Osteocyte (in vitro differentiated cells): ENCODE data around the gene EXOC4. TPM values are rescaled to one million over a fixed set of nuclear protein-coding genes. Genes with fewer than 3 reads are reported as not detected.
A peak's percentile ranks its signal among the peaks of the same experiment; 100 is the strongest.

ENCODE experiments used
- DNase-seq: peaks from one replicate; pipeline ENCODE4 v3.0.0; 2021; ENCODE audit warnings: mixed read lengths; ENCODE audit not compliant: unreplicated experiment; ENCODE audit errors: extremely low spot score
- H3K27ac Mint-ChIP-seq: one replicate; pipeline ENCODE4 v1.8.0; 2021; ENCODE audit warnings: mild to moderate bottlenecking, mixed read lengths; ENCODE audit not compliant: unreplicated experiment
- H3K27me3 Mint-ChIP-seq: one replicate; pipeline ENCODE4 v1.8.0; 2021; ENCODE audit warnings: mixed read lengths; ENCODE audit not compliant: unreplicated experiment
- H3K36me3 Mint-ChIP-seq: one replicate; pipeline ENCODE4 v1.8.0; 2021; ENCODE audit warnings: mixed read lengths; ENCODE audit not compliant: unreplicated experiment
- H3K4me1 Mint-ChIP-seq: one replicate; pipeline ENCODE4 v1.8.0; 2021; ENCODE audit warnings: mixed read lengths; ENCODE audit not compliant: unreplicated experiment
- H3K4me3 Mint-ChIP-seq: one replicate; pipeline ENCODE4 v1.8.0; 2021; ENCODE audit warnings: mild to moderate bottlenecking, moderate library complexity, mixed read lengths; ENCODE audit not compliant: unreplicated experiment
- H3K9me3 Mint-ChIP-seq: one replicate; pipeline ENCODE4 v1.8.0; 2021; ENCODE audit warnings: mixed read lengths; ENCODE audit not compliant: unreplicated experiment
- total RNA-seq: library from RNA; stranded (reverse); gene quantifications from 2 replicates; pipeline ENCODE4 v1.2.1, GENCODE V29; 2021
- TF ChIP-seq, protein P1 (sequence below): fragments of 200-600 bp; sonication (generic); IDR thresholded peaks from 2 replicates; pipeline ENCODE4 v1.5.0; 2021; ENCODE audit warnings: antibody characterized with exemption, mild to moderate bottlenecking, moderate library complexity

EXOC4 gene
- total RNA-seq, 1 donor from 2014 or later: 99.9 TPM

DNA sequence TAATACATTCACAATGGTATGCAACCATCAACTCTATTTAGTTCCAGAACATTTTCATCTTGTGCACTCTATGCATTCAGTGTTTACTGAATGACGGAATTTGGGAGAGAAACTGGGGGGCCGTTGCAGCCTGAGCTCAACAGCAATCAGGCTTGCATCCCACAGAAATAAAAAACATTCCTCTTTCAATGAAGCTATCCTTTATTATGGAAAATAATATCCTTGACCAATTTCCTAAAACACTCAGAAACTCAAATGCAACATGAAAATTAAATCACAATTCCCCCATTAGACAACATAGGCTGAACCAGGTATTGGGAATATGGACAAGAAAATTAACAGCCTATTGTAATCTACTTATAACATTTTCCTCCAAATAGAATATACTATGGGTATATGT lies 6.3 kb upstream of the EXOC4 start:
- Mint-ChIP-seq H3K9me3 (peaks cover 16% of the 10 kb centered on the region), H3K27ac (no peak overlapping the region), H3K4me1 (no peaks in the 10 kb centered on the region), H3K4me3 (no peak overlapping the region), H3K27me3 (peaks cover 10% of the 10 kb centered on the region), H3K36me3 (no peaks in the 10 kb centered on the region)
- DNase-seq: no peak
- TF ChIP-seq, protein P1, sequence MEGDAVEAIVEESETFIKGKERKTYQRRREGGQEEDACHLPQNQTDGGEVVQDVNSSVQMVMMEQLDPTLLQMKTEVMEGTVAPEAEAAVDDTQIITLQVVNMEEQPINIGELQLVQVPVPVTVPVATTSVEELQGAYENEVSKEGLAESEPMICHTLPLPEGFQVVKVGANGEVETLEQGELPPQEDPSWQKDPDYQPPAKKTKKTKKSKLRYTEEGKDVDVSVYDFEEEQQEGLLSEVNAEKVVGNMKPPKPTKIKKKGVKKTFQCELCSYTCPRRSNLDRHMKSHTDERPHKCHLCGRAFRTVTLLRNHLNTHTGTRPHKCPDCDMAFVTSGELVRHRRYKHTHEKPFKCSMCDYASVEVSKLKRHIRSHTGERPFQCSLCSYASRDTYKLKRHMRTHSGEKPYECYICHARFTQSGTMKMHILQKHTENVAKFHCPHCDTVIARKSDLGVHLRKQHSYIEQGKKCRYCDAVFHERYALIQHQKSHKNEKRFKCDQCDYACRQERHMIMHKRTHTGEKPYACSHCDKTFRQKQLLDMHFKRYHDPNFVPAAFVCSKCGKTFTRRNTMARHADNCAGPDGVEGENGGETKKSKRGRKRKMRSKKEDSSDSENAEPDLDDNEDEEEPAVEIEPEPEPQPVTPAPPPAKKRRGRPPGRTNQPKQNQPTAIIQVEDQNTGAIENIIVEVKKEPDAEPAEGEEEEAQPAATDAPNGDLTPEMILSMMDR: no peak

DNA sequence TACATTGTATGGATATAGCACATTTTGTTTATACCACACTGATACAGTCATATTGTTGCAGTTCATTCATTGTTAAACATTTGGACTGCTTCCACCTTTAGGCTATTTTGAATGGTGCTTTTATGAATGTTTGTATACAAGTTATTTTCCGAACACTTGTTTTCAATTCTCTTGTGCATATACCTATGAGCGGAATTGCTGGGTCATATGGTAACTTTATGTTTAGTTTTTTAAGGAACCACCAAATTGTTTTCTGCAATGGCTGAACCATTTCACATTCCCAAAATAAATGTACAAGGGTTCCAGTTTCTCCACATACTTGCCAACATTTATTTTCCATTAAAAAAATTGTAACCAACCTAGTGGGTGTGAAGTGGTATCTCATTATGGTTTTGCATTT lies 4.0 kb upstream of the EXOC4 start:
- no peaks in the 10 kb centered on the region for H3K36me3 Mint-ChIP-seq
- no peak overlapping the region for H3K27ac Mint-ChIP-seq
- H3K9me3 Mint-ChIP-seq: peaks cover 16% of the 10 kb centered on the region
- H3K4me1 Mint-ChIP-seq: peaks cover 9% of the 10 kb centered on the region
- no peak for DNase-seq
- TF ChIP-seq, protein P1: no peak
- no peak overlapping the region for H3K4me3 Mint-ChIP-seq
- no peaks in the 10 kb centered on the region for H3K27me3 Mint-ChIP-seq

DNA sequence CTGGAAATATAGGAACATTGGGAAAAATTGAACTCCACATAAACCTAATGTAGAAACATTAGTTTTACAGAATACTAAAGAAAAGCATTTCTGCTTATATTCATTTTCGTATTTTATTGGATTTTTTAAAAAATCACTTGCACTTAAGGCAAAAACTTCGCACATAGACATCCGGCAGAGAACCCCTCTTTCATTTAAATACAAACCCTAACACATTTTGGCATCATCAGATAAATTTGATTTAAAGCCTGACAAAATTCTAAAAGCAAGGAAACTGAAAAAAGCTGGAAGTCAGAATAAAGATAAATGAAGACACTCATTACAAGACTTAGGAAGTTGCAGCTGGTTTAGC lies 396 bp upstream of the EXOC4 start:
- Mint-ChIP-seq H3K4me3 (peak overlapping the region; percentile 93), H3K27ac (no peak overlapping the region), H3K9me3 (peaks cover 16% of the 10 kb centered on the region), H3K27me3 (no peaks in the 10 kb centered on the region), H3K4me1 (peaks cover 25% of the 10 kb centered on the region), H3K36me3 (peaks cover 2% of the 10 kb centered on the region)
- DNase-seq: no peak
- TF ChIP-seq, protein P1: no peak

DNA sequence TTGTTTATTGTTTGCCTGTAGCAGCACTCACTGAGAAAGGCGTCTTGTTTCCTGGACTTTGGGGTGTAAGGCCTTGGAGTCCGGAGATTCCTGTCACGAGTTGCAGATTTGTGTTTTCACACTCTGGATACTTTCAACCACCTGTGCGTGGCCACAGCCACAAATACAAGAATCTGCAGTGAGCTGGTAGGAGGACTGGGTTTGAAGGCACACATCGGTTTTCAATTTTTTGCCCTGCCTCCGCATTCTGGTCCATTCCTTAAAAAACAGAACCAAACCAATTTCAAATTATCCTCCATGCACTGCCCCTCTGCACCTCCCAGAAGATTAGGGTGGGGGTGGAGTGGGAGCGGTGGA lies 619 bp downstream of the EXOC4 start:
- peak overlapping the region; percentile 93 for H3K4me3 Mint-ChIP-seq
- peaks cover 25% of the 10 kb centered on the region for H3K4me1 Mint-ChIP-seq
- TF ChIP-seq, protein P1: no peak
- H3K27ac Mint-ChIP-seq: peak overlapping the region; percentile 96
- DNase-seq: no peak
- H3K36me3 Mint-ChIP-seq: peaks cover 2% of the 10 kb centered on the region
- H3K27me3 Mint-ChIP-seq: no peaks in the 10 kb centered on the region
- H3K9me3 Mint-ChIP-seq: peaks cover 11% of the 10 kb centered on the region

DNA sequence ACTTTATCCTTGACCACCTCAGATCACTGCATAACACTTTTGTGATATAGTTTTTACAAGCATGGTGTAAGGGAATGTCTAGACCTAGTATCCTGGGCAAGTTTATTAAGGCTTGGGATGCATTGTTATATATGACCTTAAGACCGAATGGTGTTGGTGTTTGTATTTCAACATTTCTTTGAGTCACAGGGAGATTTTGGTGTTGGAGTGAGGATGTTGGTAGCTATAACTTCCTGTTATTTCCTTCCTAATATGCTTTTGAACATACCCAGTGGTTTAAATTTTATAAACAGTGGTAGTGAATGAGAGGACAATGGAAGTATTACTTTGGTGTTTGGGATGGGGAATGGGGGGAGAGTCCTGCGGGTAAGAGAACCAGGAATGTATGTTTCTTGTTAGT lies 2.6 kb downstream of the EXOC4 start:
- no peak for DNase-seq
- no peaks in the 10 kb centered on the region for H3K9me3 Mint-ChIP-seq
- H3K36me3 Mint-ChIP-seq: peaks cover 2% of the 10 kb centered on the region
- TF ChIP-seq, protein P1: no peak
- H3K4me1 Mint-ChIP-seq: peaks cover 25% of the 10 kb centered on the region
- H3K27me3 Mint-ChIP-seq: no peaks in the 10 kb centered on the region
- no peak overlapping the region for H3K4me3 Mint-ChIP-seq
- no peak overlapping the region for H3K27ac Mint-ChIP-seq
